GM19240 (cell line): ENCODE measurements around the gene ORAI2.

Experiments used
- DNase-seq: peaks from one replicate; pipeline ENCODE4 v3.0.0; 2011; ENCODE audit warnings: low spot score; ENCODE audit not compliant: insufficient read length

Gene ORAI2

DNA sequence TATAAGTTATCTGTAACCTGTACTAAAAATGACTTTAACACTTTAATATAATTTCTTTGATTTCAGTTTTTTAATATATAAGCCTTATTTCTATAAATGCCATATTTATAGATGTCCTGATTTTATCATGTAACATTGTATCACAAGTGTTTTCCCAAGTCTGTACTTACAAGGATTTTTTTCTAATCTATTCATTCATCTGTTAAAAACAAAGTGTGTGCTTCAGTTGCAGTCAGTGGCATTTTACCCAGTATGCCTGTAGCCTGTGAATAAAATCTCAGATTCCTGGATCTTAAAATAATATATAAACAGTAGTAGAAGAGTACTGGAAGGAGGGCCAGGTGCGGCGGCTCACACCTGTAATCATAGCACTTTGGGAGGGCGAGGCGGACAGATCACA lies 19.8 kb upstream of the ORAI2 start:
- no peak for DNase-seq

- no peak for DNase-seq
Measured at GRCh38 chr7:102415685-102416225, 17.6 kb upstream of the ORAI2 start.

- DNase-seq = no peak
Measured at GRCh38 chr7:102416406-102416805, 17.0 kb upstream of the ORAI2 start.

GRCh38 chr7:102417105-102417504 lies 16.3 kb upstream of the ORAI2 start:
- DNase-seq = no peak

GRCh38 chr7:102418592-102418991 lies 14.8 kb upstream of the ORAI2 start:
- DNase-seq = no peak

DNA sequence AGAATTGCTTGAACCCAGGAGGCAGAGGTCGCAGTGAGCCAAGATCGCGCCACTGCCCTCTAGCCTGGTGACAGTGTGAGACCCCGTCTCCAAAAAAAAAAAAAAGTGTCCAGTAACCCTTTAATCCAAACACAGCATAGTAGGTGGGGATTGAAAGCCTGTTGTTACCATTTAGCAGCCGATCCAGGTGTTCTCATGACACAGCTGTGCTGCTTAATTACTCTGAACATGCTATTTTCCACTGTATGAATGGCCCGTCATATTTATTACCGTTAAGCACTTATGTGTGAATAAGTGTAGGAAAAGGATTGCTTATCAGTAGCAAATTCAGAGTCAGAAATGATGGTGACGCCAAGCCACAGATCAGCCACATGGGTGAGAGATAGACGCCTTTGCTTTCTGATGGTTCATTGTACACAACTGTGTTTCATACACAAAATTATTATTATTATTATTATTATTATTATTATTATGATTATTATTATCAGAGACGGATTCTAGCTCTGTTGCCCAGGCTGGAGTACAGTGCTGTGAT lies 11.6 kb upstream of the ORAI2 start:
- no peak for DNase-seq

DNA sequence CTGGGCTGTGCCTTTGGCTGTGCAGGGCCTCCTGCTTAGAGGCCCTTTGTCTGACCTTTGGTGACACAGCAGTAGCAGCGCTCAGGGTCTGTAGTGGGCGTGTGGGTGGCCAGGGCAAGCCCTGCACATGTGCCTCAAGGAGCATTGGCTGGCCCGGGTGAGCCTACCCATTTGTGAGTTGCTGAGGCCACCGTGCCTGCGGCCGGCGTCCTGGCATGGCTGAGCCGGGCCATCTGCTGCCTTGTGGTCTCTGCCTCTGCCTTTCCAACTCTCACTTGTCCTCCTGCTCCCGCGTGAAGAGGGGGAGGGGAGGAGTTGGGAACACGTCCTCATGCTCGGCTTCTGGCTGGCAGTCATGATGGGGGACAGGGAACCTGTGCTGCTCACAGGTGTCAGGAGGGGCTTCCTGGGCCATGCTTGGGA lies 9.2 kb upstream of the ORAI2 start:
- no peak for DNase-seq

DNA sequence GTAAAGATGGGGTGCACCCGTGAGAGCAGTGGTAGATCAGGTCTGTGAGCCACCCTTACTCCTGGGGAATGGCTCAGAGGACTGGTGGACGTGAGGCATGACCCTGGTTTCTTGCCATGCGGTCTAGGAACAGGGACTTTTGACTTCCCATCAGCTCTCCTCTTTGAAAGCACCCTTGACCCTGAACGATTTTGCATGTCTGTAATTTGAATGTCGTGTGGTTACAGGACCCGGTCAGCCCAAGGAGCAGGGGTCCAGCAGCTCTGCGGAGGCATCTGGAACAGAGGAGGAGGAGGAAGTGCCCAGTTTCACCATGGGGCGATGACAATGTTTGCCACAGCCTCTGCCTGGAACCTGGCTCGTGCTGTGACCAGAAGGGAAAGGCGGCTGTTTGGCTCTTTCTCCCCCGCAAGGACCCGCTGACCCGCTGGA lies 8.6 kb upstream of the ORAI2 start:
- DNase-seq = no peak

DNA sequence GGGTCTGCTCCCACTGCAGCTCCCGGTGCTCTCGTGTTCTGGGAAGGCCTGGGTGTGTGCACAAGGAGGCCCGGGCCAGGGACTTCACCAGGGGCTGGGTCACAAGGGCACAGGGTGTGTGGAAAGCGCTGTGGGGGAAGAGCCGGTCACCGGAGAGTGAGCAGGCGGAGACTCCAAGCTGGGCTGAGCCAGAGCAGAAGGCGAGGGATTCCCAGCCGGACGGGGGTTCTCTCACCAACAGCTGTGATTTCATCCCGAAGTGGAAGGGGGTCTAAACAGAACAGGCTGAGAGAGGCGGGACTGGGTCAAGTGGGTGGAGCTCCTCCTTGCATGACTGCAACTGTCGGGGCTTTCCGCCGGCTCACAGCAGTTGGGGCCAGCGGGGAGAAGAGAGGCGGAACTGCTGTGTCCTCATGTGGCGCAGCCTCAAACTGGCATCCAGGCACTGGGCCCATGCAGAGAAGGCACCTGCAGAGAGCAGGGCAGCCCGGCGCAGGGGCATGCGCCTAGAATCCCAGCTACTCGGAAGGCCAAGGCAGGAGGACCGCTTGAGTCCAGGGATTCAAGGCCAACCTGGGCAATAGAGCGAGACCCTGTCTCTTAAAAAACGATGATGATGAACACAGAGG lies 7.6 kb upstream of the ORAI2 start:
- DNase-seq = no peak

- no peak for DNase-seq
Measured at GRCh38 chr7:102426268-102427018, 6.9 kb upstream of the ORAI2 start.

DNA sequence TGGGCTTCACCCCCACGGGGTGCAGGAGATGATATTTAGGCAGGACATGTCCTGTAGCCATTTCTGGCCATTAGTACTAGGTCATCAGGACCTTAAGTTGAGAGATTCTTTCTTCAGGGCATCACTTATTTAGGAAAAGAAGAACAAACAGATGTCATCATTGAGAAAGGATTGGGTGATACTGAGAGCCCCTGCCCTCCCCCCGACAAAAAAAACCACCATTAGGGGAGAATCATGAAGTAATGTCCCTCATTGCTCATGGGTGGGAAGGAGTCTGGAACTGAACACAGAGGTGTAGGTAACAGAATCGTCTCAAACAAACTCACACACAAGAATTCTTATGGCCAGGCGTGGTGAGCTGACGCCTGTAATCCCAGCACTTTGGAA lies 6.4 kb upstream of the ORAI2 start:
- DNase-seq = no peak

- DNase-seq = no peak
Measured at GRCh38 chr7:102429141-102429899, 4.1 kb upstream of the ORAI2 start.

DNA sequence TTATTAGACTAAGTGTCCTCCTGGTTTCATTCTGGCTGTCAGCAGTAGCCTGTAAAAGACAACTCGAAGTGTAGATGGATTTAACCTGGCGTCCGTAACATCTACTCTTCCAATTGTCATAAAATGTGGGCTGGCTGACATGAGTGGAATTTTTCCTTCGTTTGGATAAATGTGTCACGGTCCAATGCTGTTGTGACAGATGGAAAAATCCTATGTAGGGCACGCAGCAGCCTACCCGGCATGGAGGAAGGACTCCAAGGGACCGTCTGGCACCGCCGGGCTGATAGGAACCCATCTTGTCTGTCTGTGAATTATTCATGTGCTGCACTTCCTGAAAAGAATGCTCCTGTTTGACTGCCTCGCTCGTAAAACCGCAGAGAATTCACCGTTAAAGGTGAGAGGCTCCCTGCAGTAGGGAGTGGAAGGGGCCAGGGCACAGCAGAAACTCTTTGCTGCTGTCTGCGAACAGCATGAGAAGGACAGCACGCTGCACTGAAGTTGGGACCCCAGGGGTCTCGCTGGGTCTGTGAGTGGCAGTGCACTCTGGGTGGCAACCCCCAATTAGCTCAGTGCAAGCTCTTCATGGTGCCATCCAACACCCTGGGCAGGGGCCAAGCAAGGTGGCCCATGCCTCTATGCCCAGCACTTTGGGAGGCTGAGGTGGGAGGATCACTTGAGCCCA lies 1.6 kb upstream of the ORAI2 start:
- no peak for DNase-seq

DNA sequence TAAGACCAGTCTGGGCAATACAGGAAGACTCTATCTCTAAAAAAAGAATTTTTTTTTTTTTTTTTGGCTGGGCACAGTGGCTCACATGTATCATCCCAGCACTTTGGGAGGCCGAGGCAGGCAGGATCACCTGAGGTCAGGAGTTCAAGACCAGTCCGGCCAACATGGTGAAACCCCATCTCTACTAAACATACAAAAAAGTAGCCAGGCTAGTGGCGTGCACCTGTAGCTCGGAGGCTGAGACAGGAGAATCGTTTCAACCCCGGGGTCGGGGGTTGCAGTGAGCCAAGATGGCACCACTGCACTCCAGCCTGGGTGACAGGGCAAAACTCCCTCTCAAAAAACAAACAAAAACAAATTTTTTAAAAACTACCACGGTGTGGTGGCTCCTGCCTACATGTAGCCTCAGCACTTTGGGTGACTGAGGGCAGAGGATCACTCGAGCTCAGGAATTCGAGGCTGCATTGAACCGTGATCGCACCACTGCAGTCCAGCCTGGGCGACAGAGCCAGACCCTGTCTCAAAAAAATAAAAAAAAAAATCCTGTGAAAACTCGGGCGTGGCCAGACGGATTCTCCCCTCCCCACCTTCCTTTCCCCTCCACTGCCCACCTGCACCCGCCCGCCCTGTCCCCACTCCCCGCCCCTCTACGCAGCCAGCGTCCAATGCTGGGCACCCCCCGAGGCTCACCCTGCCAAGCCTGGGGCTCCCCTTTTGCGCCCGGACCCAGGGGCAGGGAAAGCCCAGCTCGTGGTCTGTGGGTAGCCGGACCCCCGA lies 745 bp upstream of the ORAI2 start:
- DNase-seq = no peak

GRCh38 chr7:102434039-102434486 lies 688 bp downstream of the ORAI2 start:
- no peak for DNase-seq

GRCh38 chr7:102436118-102436517 lies 2.7 kb downstream of the ORAI2 start:
- DNase-seq = no peak

DNA sequence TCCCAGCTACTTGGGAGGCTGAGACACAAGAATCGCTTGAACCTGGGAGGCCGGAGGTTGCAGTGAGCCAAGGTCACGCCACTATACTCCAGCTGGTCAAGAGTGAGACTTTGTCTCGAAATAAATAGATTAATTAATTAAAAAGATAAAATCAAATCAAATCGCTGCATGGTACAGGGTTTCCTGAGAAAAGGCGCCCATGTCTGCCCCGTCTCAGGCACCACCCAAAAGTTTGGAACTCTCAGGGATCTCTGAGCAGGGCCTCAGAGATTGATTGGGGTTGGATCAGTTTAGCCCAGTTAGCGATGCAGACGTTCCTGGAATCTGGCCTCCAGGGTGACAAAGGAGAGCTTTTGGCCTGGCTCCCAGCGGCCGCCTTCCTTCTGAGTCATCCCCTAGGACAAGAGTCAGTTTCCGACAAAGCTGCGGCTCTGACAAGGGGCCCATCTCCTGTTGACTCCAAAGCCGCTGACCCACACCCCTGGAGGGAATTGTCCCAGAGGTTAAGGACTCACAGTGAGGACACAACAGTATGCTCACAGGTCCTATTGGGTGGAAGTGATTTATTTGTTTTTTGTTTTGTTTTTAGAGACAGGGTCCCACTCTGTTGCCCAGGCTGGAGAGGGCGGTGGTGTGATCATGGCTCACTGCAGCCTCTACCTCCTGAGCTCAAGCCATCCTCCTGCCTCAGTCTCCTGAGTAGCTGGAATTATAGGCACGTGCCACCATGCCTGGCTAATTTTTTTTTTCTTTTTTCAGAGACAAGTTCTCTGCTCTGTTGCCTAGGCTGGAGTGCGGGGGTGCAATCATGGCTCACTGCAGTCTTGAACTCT lies 6.8 kb downstream of the ORAI2 start:
- DNase-seq = no peak

GRCh38 chr7:102444961-102445673 lies 11.7 kb downstream of the ORAI2 start:
- no peak for DNase-seq

DNA sequence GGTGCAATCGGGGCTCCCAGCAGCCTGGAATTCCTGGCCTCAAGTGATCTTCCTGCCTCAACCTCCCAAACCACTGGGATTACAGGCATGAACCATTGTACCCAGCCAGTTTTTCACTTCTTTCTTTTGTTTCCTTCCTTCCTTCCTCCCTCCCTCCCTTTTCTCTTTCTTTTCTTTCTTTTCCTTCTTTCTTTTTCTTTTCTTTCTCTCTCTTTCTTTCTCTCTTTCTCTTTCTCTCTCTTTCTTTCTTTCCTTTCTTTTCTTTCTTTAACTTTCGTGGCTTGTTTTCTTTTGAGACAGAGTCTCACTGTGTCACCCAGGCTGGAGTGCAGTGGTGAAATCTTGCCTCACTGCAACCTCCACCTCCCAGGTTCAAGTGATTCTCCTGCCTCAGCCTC lies 12.3 kb downstream of the ORAI2 start:
- no peak for DNase-seq
